HepG2 (cell line): Measurements from ENCODE around the gene DDX20.

Experiments used
- CBX5 ChIP-seq: sonication (generic); formaldehyde crosslinking; IDR thresholded peaks from 2 replicates; pipeline ENCODE4 v1.4.0; 2020; ENCODE audit warnings: missing genetic modification reagents, borderline replicate concordance
- CTCF ChIP-seq: sonication (generic); formaldehyde crosslinking; IDR thresholded peaks from 2 replicates; pipeline ENCODE4 v1.5.0; 2020; ENCODE audit warnings: mild to moderate bottlenecking, missing genetic modification reagents, moderate library complexity
- EZH2 ChIP-seq: conservative IDR thresholded peaks from 2 replicates; pipeline ENCODE4 v1.6.1; 2012; ENCODE audit warnings: mild to moderate bottlenecking, low read depth, low read length, moderate library complexity
- HCFC1 ChIP-seq: fragments of 150-350 bp; IDR thresholded peaks from 2 replicates; pipeline ENCODE4 v1.6.1; 2014; ENCODE audit warnings: low read depth, low read length
- HDAC2 ChIP-seq: sonication (generic); formaldehyde crosslinking; IDR thresholded peaks from 2 replicates; pipeline ENCODE4 v1.4.0; 2020; ENCODE audit warnings: missing genetic modification reagents
- JUN ChIP-seq: sonication (generic); formaldehyde crosslinking; IDR thresholded peaks from 2 replicates; pipeline ENCODE4 v1.4.0; 2020; ENCODE audit warnings: mild to moderate bottlenecking, missing genetic modification reagents
- JUNB ChIP-seq: sonication (generic); formaldehyde crosslinking; IDR thresholded peaks from 2 replicates; pipeline ENCODE4 v1.8.0; 2022; ENCODE audit warnings: missing genetic modification reagents, mild to moderate bottlenecking, borderline replicate concordance
- MEF2D ChIP-seq: sonication (generic); formaldehyde crosslinking; IDR thresholded peaks from 2 replicates; pipeline ENCODE4 v1.5.1; 2020; ENCODE audit warnings: mild to moderate bottlenecking, missing genetic modification reagents
- NCOA1 ChIP-seq: sonication (generic); formaldehyde crosslinking; IDR thresholded peaks from 2 replicates; pipeline ENCODE4 v1.9.0; 2021; ENCODE audit warnings: missing genetic modification reagents
- RAD21 ChIP-seq: fragments of 450-650 bp; formaldehyde crosslinking; IDR thresholded peaks from 2 replicates; pipeline ENCODE4 v1.5.0; 2020; ENCODE audit warnings: mild to moderate bottlenecking
- SSRP1 ChIP-seq: IDR thresholded peaks from 2 replicates; pipeline ENCODE4 v1.6.1; 2016; ENCODE audit warnings: control low read depth
- ZBTB21 ChIP-seq: sonication (generic); formaldehyde crosslinking; IDR thresholded peaks from 2 replicates; pipeline ENCODE4 v1.4.0; 2020; ENCODE audit warnings: missing genetic modification reagents
- ZBTB33 ChIP-seq: sonication (generic); formaldehyde crosslinking; IDR thresholded peaks from 2 replicates; pipeline ENCODE4 v1.4.0; 2020; ENCODE audit warnings: missing genetic modification reagents
- ZNF30 ChIP-seq: sonication (generic); formaldehyde crosslinking; IDR thresholded peaks from 2 replicates; pipeline ENCODE4 v1.5.0; 2020; ENCODE audit warnings: mild to moderate bottlenecking, missing genetic modification reagents

- TF ChIP-seq HCFC1 (no peak), SSRP1 (CRISPR knock-in tag) (no peak), CTCF (no peak), HDAC2 (CRISPR knock-in tag) (no peak), ZNF30 (CRISPR knock-in tag) (no peak), ZBTB21 (CRISPR knock-in tag) (no peak), MEF2D (CRISPR knock-in tag) (no peak), RAD21 (CRISPR knock-in tag) (no peak), ZBTB33 (CRISPR knock-in tag) (no peak), CBX5 (CRISPR knock-in tag) (no peak), NCOA1 (CRISPR knock-in tag) (no peak), JUN (no peak), JUNB (CRISPR knock-in tag) (no peak), EZH2 (no peak)
Measured at GRCh38 chr1:111707906-111708305, 47.8 kb upstream of the DDX20 start.
